Tibial artery (tissue), 4 donors: ENCODE data around the gene ILDR1.

Source experiments
- DNase-seq, 2 donors: peaks; one replicate each; pipeline ENCODE4 v3.0.0-alpha.2; 2019
- H3K27ac ChIP-seq, 2 donors: fragments of 200-600 bp; sonication (generic) in 1 of 2; 1 replicate in 1 of 2; 2 replicates in 1 of 2; pipeline ENCODE4 v1.5.1; 2018 to 2019; ENCODE audit warnings: mild to moderate bottlenecking in 1 of 2
- H3K27me3 ChIP-seq, 2 donors: fragments of 200-600 bp; sonication (generic) in 1 of 2; one replicate each; pipeline versions ENCODE4 v1.5.1 to v1.6.0; 2016 to 2019
- H3K36me3 ChIP-seq, 3 donors: fragments of 200-600 bp; sonication (generic) in 2 of 3; one replicate each; pipeline ENCODE4 v1.5.1; 2016 to 2019; ENCODE audit warnings: mild to moderate bottlenecking in 2 of 3
- H3K4me1 ChIP-seq, 4 donors: fragments of 200-600 bp; sonication (generic) in 2 of 4; 1 replicate in 3 of 4; 2 replicates in 1 of 4; pipeline ENCODE4 v1.5.1; 2016 to 2019
- H3K4me3 ChIP-seq, 2 donors: fragments of 200-600 bp; sonication (generic) in 1 of 2; 1 replicate in 1 of 2; 2 replicates in 1 of 2; pipeline ENCODE4 v1.5.1; 2018 to 2019; ENCODE audit warnings: mild to moderate bottlenecking in 2 of 2
- H3K9me3 ChIP-seq, 3 donors: fragments of 200-600 bp; sonication (generic) in 1 of 3; one replicate each; pipeline ENCODE4 v1.5.1; 2016 to 2019
- CTCF ChIP-seq, 2 experiments: fragments of 200-600 bp in 1 of 2; fragments of 450-650 bp in 1 of 2; IDR thresholded peaks; one replicate each; pipeline ENCODE4 v1.5.1; 2017 to 2019; ENCODE audit warnings: antibody characterized with exemption in 2 of 2, mild to moderate bottlenecking in 1 of 2, moderate library complexity in 1 of 2
- intact Hi-C: fragments of 100-400 bp; cut with DNase I; formaldehyde crosslinking; loops from one replicate; pipeline ENCODE4 v1.15.0; 2023; ENCODE audit warnings: low total_unique reads

Gene ILDR1

GRCh38 chr3:121976727-121977126 is 45.3 kb downstream of the ILDR1 start:
- Histone ChIP-seq H3K27ac (no peak overlapping the region), H3K4me3 (no peak overlapping the region), H3K36me3 (no peaks in the 10 kb centered on the region), H3K27me3 (no peaks in the 10 kb centered on the region), H3K9me3 (peaks cover 0 to 4% (median 0%) of the 10 kb centered on the region in 3 donors), H3K4me1 (no peaks in the 10 kb centered on the region)
- no peak for DNase-seq
- intact Hi-C loops = no loop called here
- TF ChIP-seq CTCF (IDR thresholded peaks at IDR 0.05) = no peak

GRCh38 chr3:121975702-121976302 is 46.2 kb downstream of the ILDR1 start:
- Histone ChIP-seq H3K36me3 (no peaks in the 10 kb centered on the region), H3K4me1 (no peaks in the 10 kb centered on the region), H3K27ac (no peak overlapping the region), H3K4me3 (no peak overlapping the region), H3K27me3 (no peaks in the 10 kb centered on the region), H3K9me3 (peaks cover 0 to 4% (median 0%) of the 10 kb centered on the region in 3 donors)
- no peak for TF ChIP-seq CTCF (IDR thresholded peaks at IDR 0.05)
- no peak for DNase-seq
- intact Hi-C loops = no loop called here

DNA sequence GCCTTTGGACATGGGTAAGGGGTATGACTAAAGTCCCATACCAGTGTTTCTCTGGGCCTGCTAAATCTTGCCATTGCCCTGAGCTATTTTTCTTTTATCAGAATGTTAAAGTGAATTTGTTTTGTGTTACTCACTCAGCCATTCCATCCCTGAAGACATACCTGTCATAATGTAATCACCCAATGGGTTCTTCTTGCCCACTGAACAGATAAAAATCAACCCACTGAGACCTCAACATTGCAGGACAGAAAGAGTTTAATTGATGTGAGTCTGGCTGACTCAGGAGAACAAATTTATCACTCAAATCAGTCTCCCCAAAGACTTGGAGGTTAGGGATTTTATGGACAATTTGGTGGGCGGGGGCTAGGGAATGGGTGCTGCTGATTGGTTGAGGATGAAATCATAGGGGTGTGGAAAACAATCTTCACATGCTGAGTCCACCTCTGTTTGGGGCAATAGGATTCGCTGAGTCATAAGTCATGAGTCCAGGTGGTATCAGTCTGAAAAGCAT is 47.4 kb downstream of the ILDR1 start:
- DNase-seq = no peak
- Histone ChIP-seq H3K4me1 (no peaks in the 10 kb centered on the region), H3K27me3 (no peaks in the 10 kb centered on the region), H3K9me3 (peaks cover 0 to 4% (median 0%) of the 10 kb centered on the region in 3 donors), H3K36me3 (no peaks in the 10 kb centered on the region), H3K4me3 (no peak overlapping the region), H3K27ac (no peak overlapping the region)
- intact Hi-C loops = no loop called here
- TF ChIP-seq CTCF (IDR thresholded peaks at IDR 0.05) = no peak

GRCh38 chr3:121970047-121970446 is 52.0 kb downstream of the ILDR1 start:
- no peak for TF ChIP-seq CTCF (IDR thresholded peaks at IDR 0.05)
- Histone ChIP-seq H3K4me1 (no peaks in the 10 kb centered on the region), H3K27me3 (no peaks in the 10 kb centered on the region), H3K9me3 (no peaks in the 10 kb centered on the region), H3K36me3 (no peaks in the 10 kb centered on the region), H3K4me3 (no peak overlapping the region), H3K27ac (no peak overlapping the region)
- intact Hi-C loops = no loop called here
- DNase-seq = no peak

DNA sequence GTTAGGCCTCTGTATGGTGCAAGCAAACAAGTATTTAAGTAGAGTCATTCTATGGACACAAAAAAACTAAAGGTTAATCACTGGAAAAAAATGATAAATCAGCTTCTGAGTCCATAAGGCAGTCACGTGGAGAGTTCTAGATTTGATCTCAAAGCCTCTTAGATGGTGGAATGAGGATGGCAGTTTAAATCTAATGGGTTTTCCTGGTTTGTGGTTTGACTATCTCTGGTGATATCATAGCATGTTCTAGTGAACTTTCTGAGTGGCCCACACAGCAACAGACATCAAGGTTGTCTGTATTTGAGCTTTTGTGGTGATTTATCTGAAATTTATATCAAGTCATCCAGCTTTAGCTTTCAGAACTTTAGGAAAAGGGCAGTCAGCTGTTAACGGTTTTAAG is 52.4 kb downstream of the ILDR1 start:
- no peak for TF ChIP-seq CTCF (IDR thresholded peaks at IDR 0.05)
- Histone ChIP-seq H3K4me3 (no peak overlapping the region), H3K4me1 (no peaks in the 10 kb centered on the region), H3K9me3 (no peaks in the 10 kb centered on the region), H3K27me3 (no peaks in the 10 kb centered on the region), H3K27ac (no peak overlapping the region), H3K36me3 (no peaks in the 10 kb centered on the region)
- intact Hi-C loops = no loop called here
- DNase-seq = no peak

DNA sequence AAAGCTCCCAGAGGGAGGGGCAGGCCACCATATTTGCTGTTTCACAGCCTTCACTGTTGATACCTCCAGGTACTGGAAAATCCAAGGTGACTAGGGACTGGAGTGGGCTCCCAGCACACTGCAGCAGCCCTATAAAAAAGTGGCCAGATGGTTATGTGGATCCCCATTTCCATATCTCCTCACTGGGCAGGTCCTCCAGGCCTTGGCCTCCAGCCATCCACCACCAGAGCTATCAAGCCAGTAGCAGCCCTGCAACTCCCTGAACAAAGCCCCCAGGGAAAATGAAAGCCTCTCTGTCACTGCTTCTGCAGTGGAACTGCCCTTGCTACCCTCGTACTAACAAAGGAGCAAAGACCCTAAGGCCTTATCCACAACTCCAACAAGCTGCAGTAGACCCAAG is 58.4 kb downstream of the ILDR1 start:
- intact Hi-C loops = no loop called here
- H3K4me3 ChIP-seq = no peak overlapping the region

More for the DNA sequence above, 58.4 kb downstream of the ILDR1 start:
- Histone ChIP-seq H3K27ac (no peak overlapping the region), H3K4me1 (no peaks in the 10 kb centered on the region), H3K27me3 (no peaks in the 10 kb centered on the region), H3K36me3 (no peaks in the 10 kb centered on the region), H3K9me3 (no peaks in the 10 kb centered on the region)
- DNase-seq = no peak
- TF ChIP-seq CTCF (IDR thresholded peaks at IDR 0.05) = no peak
